NB4 (cell line): ENCODE data around the gene CMSS1.

Experiments
- MYC ChIP-seq: IDR thresholded peaks from 2 replicates; pipeline ENCODE4 v1.6.1; 2011; ENCODE audit warnings: low read depth, low read length
- POLR2A ChIP-seq: IDR thresholded peaks from 2 replicates; pipeline ENCODE4 v1.6.1; 2011; ENCODE audit warnings: mild to moderate bottlenecking; ENCODE audit not compliant: insufficient read length; ENCODE audit errors: extremely low read depth
- TF ChIP-seq, protein P1 (sequence below): IDR thresholded peaks from one replicate; pipeline ENCODE4 v1.5.1; 2012; ENCODE audit warnings: low read depth, low read length
- TF ChIP-seq, protein P2 (sequence below): IDR thresholded peaks from 2 replicates; pipeline ENCODE4 v1.6.1; 2011; ENCODE audit warnings: low read depth, low read length

DNA sequence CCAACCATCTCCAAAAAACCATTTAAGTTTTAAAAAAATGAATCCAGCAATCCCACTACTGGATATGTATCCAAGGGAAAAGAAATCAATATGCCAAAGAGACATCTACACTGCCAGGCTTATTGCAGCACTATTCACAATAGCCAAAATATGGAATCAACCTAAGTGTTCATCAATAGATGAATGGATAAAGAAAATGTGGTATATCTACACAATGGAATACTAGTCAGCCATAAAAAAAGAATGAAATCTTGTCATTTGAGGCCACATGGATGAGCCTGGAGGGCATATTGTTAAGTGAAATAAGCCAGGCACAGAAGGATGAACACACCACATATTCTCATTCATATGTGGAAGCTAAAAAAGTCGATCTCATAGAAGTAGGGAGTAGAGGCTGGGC, 160.6 kb downstream of the CMSS1 start:
- no peak for TF ChIP-seq POLR2A
- TF ChIP-seq, protein P1, sequence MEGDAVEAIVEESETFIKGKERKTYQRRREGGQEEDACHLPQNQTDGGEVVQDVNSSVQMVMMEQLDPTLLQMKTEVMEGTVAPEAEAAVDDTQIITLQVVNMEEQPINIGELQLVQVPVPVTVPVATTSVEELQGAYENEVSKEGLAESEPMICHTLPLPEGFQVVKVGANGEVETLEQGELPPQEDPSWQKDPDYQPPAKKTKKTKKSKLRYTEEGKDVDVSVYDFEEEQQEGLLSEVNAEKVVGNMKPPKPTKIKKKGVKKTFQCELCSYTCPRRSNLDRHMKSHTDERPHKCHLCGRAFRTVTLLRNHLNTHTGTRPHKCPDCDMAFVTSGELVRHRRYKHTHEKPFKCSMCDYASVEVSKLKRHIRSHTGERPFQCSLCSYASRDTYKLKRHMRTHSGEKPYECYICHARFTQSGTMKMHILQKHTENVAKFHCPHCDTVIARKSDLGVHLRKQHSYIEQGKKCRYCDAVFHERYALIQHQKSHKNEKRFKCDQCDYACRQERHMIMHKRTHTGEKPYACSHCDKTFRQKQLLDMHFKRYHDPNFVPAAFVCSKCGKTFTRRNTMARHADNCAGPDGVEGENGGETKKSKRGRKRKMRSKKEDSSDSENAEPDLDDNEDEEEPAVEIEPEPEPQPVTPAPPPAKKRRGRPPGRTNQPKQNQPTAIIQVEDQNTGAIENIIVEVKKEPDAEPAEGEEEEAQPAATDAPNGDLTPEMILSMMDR, result no peak
- TF ChIP-seq MYC, result no peak
- TF ChIP-seq, protein P2, sequence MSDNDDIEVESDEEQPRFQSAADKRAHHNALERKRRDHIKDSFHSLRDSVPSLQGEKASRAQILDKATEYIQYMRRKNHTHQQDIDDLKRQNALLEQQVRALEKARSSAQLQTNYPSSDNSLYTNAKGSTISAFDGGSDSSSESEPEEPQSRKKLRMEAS, result no peak
